Ascending aorta (tissue), 2 donors: Measurements from ENCODE around the gene GABRA5. TPM values are rescaled to one million over a fixed set of nuclear protein-coding genes. Genes with fewer than 3 reads are reported as not detected.
A peak's percentile ranks its signal among the peaks of the same experiment; 100 is the strongest.

Source experiments
- DNase-seq, 2 donors: peaks; one replicate each; pipeline ENCODE4 v3.0.0-alpha.2; 2019; ENCODE audit warnings: low spot score in 2 of 2
- H3K27ac ChIP-seq, 2 donors: fragments of 200-600 bp; sonication (generic); one replicate each; pipeline ENCODE4 v1.5.1; 2016 to 2017; ENCODE audit warnings: mild to moderate bottlenecking in 1 of 2
- H3K27me3 ChIP-seq: fragments of 200-600 bp; sonication (generic); one replicate; pipeline ENCODE4 v1.5.1; 2017
- H3K36me3 ChIP-seq, 2 donors: fragments of 200-600 bp; sonication (generic); one replicate each; pipeline ENCODE4 v1.5.1; 2016
- H3K4me1 ChIP-seq, 2 donors: fragments of 200-600 bp; sonication (generic); one replicate each; pipeline ENCODE4 v1.5.1; 2016 to 2017; ENCODE audit warnings: mild to moderate bottlenecking in 1 of 2
- H3K4me3 ChIP-seq, 2 donors: fragments of 200-600 bp; sonication (generic); one replicate each; pipeline ENCODE4 v1.5.1; 2016 to 2017; ENCODE audit warnings: mild to moderate bottlenecking in 1 of 2
- H3K9me3 ChIP-seq, 2 donors: fragments of 200-600 bp; sonication (generic); one replicate each; pipeline ENCODE4 v1.5.1; 2016
- intact Hi-C: fragments of 100-400 bp; cut with DNase I; formaldehyde crosslinking; loops from one replicate; pipeline ENCODE4 v1.15.1; 2023
- total RNA-seq: library from RNA; depleted of rRNA; stranded (reverse); fragments of >200 nt; gene quantifications from one replicate; pipeline ENCODE4 v1.1.0, GENCODE V29; 2016
- TF ChIP-seq, protein P1 (sequence below), 3 experiments: fragments of 200-600 bp in 2 of 3; fragments of 450-650 bp in 1 of 3; sonication (generic) in 2 of 3; IDR thresholded peaks; one replicate each; pipeline ENCODE4 v1.5.1; 2016 to 2019; ENCODE audit warnings: antibody characterized with exemption in 3 of 3, mild to moderate bottlenecking in 1 of 3, moderate library complexity in 1 of 3

The GABRA5 gene
- total RNA-seq, 1 donor from 2014 or later, result not detected

DNA sequence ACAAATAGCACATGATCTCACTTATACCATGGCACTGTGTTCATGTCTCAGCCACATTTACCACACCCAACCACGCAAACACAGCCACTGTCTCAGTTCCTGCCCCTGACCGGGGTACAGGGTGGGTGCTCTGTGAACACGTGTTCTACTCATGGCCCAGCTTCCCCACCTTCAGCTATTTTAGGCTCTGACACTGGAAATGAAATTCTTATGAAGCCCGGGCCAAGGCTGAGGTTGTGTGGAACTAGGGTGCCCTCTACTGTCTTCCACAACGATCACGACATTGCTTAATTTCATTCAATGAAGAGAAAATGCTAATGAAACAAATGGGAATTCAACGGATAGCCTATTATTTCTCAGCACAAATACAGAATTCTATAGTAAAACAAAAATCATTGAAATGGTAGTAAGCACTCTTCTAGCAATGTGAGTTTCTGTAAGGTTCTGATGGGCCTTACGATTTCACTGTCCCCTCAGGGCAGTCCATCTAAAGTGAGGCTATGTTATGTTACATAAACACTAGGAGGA, 2.1 kb upstream of the GABRA5 start:
- no peak for DNase-seq
- Histone ChIP-seq H3K4me3 (no peak overlapping the region), H3K4me1 (no peaks in the 10 kb centered on the region), H3K27ac (no peak overlapping the region), H3K27me3 (peaks cover 10% of the 10 kb centered on the region), H3K9me3 (no peaks in the 10 kb centered on the region), H3K36me3 (no peaks in the 10 kb centered on the region)
- intact Hi-C loops, result loop anchor here (10.0 kb wide), 1 partner anchor 1360 kb away; no protein-coding TSS in a partner anchor
- TF ChIP-seq, protein P1, sequence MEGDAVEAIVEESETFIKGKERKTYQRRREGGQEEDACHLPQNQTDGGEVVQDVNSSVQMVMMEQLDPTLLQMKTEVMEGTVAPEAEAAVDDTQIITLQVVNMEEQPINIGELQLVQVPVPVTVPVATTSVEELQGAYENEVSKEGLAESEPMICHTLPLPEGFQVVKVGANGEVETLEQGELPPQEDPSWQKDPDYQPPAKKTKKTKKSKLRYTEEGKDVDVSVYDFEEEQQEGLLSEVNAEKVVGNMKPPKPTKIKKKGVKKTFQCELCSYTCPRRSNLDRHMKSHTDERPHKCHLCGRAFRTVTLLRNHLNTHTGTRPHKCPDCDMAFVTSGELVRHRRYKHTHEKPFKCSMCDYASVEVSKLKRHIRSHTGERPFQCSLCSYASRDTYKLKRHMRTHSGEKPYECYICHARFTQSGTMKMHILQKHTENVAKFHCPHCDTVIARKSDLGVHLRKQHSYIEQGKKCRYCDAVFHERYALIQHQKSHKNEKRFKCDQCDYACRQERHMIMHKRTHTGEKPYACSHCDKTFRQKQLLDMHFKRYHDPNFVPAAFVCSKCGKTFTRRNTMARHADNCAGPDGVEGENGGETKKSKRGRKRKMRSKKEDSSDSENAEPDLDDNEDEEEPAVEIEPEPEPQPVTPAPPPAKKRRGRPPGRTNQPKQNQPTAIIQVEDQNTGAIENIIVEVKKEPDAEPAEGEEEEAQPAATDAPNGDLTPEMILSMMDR (IDR thresholded peaks at IDR 0.05), result peak in 2 of 3 experiments; percentile 17 to 48

DNA sequence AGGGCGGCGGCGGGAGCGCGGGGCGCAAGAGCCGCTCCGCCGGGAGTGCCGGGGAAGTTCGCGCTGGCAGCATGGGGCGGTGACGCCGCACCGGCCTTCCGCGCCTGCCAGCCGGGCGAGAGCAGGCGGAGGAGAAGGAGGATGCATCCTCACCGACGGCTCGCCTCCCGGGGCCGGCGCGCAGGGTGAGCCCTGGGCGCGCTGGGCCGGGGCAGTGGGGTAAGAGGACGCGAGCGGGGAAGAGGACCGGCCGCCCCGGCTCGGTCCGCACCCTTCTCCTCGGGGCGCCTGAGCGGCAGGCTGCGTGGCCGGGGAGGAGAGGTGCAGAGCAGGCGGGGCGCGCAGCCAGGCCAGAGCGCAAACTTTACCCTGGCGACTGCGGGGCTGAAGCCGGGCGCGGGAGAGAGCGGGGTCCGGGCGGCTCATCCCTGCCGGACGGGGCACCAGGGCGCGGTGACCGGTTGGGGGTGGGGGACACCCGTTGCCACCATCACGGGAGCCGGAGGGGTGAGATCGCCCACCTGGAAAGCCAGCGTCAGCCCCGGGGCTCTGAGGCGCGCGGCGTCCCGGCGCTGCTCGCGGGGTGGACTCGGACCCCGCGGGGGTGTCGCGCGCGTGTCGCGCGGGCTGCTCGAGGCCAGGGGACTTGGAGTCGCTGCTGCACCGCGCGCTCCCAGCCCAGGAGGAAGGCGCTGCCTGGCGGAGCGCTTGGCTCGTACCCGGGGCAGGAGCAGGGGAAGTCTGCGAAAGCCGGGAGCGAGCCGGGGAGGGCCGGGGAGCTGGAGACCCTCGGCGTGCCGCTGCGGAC, 542 bp downstream of the GABRA5 start:
- H3K27ac ChIP-seq, result no peak overlapping the region
- H3K4me3 ChIP-seq, result peak overlapping the region in 1 of 2 donors; percentile 49
- H3K9me3 ChIP-seq, result no peaks in the 10 kb centered on the region
- H3K27me3 ChIP-seq, result peaks cover 10% of the 10 kb centered on the region
- no peaks in the 10 kb centered on the region for H3K4me1 ChIP-seq
- no peaks in the 10 kb centered on the region for H3K36me3 ChIP-seq
- no peak for DNase-seq
- intact Hi-C loops, result loop anchor here (10.0 kb wide), 1 partner anchor 1363 kb away; no protein-coding TSS in a partner anchor
- TF ChIP-seq, protein P1 (IDR thresholded peaks at IDR 0.05), result no peak

DNA sequence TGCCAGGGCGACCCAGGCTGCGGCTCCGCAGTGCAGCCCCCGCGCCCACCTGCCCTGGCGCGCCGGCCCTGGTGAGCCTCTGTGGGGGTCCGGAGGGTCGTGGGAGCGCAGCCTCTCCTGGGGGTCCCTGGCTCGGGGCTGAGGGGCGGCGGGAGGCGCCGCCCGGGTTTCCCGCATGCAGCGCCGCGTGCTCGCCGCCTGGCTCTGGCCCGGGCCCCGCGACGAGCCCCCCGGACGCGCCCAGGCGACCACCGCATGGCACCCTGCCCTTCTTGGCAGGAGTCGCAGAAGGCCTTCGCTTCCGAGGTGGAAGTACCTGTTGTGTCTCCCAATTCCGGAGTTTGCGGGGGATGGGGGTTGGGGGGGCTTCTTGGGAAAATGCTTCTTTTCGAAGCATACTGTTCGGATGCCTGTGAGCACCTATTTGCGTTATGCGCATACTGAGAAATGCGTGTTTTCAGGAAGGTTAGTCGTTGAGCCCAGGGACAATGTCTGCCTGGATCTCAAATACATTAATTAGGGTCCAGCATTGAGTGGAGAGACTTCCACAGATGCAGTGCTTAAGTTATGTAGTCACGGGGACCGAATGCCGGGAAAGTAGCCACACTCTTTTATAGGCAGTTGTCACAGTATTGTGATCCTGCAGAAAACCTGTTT, 1.3 kb downstream of the GABRA5 start:
- no peaks in the 10 kb centered on the region for H3K9me3 ChIP-seq
- H3K27me3 ChIP-seq, result peaks cover 10% of the 10 kb centered on the region
- H3K4me1 ChIP-seq, result no peaks in the 10 kb centered on the region
- DNase-seq, result no peak
- H3K36me3 ChIP-seq, result no peaks in the 10 kb centered on the region
- peak overlapping the region in 1 of 2 donors; percentile 49 for H3K4me3 ChIP-seq
- TF ChIP-seq, protein P1 (IDR thresholded peaks at IDR 0.05), result no peak
- intact Hi-C loops, result loop anchor here (10.0 kb wide), 1 partner anchor 1363 kb away; no protein-coding TSS in a partner anchor
- H3K27ac ChIP-seq, result no peak overlapping the region

DNA sequence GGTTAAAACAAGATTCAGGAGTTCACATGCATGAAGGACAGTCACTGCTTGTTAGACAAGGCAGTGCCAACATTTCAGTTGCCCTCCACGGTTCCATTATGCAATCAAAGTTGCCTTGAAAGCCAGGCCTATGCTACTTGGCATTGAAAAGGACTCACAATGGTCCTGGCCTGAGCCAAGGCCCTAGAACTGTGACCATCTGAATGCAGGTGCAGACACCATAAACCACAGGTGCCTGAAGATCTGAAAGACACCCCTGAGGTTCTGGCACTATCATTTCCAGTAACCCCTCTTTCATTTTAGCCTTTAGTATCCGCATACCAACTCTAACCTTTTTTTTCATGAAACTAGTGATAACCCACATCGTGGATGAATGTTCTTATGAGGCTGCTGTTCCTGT, 2.8 kb downstream of the GABRA5 start:
- DNase-seq, result no peak
- H3K36me3 ChIP-seq, result no peaks in the 10 kb centered on the region
- no peak overlapping the region for H3K27ac ChIP-seq
- TF ChIP-seq, protein P1 (IDR thresholded peaks at IDR 0.05), result no peak
- H3K27me3 ChIP-seq, result peaks cover 10% of the 10 kb centered on the region
- intact Hi-C loops, result loop anchor here (10.0 kb wide), 1 partner anchor 1365 kb away; no protein-coding TSS in a partner anchor
- no peaks in the 10 kb centered on the region for H3K4me1 ChIP-seq
- no peak overlapping the region for H3K4me3 ChIP-seq
- H3K9me3 ChIP-seq, result no peaks in the 10 kb centered on the region

DNA sequence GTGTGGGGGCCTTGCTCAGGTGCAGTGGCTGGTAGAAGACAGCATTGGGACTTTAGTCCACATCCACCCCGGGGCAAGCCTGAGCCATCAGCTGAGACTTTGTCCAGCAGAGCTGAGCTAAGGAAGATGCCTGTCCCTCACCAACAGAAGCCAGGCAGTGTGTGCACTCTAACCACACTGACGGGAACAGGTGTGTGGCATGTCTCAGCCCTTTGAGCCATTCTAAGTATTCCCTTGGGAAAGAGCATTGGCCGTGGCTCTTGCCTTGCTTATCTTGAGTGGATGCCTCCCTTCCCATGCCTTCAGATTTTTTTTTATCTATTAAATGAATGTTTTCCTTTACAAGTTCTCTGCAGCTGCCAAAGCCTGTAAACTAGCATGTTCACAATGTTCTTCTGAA, 3.5 kb downstream of the GABRA5 start:
- intact Hi-C loops, result no loop called here
- H3K36me3 ChIP-seq, result no peaks in the 10 kb centered on the region
- no peak overlapping the region for H3K27ac ChIP-seq
- H3K4me3 ChIP-seq, result no peak overlapping the region
- TF ChIP-seq, protein P1 (IDR thresholded peaks at IDR 0.05), result no peak
- no peak for DNase-seq
- peaks cover 10% of the 10 kb centered on the region for H3K27me3 ChIP-seq
- H3K4me1 ChIP-seq, result no peaks in the 10 kb centered on the region
- no peaks in the 10 kb centered on the region for H3K9me3 ChIP-seq
